GM18498 (cell line): ENCODE data around the gene OR9A4.
"Not testable (repeated sequence)": the region's sequence is repeated elsewhere in the genome, so short reads cannot be mapped to it uniquely, and the experiment has no call there.

Source experiments
- ATAC-seq: cut with Tn5 transposase; IDR thresholded peaks from one replicate; pipeline ENCODE4 v1.9.1; 2021; ENCODE audit warnings: mild to moderate bottlenecking, moderate library complexity; ENCODE audit not compliant: unreplicated experiment

The OR9A4 gene, protein sequence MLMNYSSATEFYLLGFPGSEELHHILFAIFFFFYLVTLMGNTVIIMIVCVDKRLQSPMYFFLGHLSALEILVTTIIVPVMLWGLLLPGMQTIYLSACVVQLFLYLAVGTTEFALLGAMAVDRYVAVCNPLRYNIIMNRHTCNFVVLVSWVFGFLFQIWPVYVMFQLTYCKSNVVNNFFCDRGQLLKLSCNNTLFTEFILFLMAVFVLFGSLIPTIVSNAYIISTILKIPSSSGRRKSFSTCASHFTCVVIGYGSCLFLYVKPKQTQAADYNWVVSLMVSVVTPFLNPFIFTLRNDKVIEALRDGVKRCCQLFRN

DNA sequence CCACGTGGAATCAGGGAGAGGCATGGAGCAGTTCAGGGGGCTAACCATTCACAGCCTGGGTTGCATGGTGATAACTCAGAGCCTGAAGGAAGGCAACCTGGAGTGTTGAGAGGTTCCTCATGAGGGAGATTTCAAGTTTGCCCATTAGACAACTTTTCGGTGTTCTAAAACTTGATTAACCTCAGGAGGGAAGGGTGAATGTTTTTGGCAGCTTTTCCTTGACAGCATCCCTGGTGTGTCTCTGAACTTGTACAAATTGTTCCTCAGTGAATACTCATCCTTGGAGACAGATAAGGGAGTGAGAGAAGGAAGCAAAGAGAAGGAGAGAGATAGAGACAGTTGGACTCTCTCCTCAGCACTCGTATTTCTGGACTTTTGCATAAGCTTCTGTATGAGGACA, at the start of gene OR9A4:
TSS of gene OR9A4 (plus strand) at position 301 of the 400 bp plus-strand sequence. CDS start 2,477 bp downstream, outside the sequence.
- ATAC-seq, result no peak

DNA sequence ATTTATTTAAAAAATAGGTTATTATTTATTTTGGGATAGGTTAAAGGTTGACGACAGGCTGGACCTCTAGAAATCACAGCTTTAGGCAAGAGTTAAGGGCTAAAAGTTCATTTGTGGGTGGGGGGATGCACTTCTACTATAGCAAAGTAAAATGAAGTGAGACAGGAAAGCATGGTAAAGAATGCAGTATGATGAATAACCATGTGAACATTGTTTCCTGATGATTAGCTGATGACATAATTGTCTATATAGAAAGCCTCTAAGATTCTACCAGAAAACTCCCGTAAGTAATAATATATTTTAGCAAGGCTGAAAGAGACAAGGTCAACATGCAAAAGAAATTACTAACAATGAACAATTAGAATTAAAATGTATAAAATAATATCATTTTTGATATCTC, 49.2 kb upstream of the OR9A4 start:
- ATAC-seq, result no peak

DNA sequence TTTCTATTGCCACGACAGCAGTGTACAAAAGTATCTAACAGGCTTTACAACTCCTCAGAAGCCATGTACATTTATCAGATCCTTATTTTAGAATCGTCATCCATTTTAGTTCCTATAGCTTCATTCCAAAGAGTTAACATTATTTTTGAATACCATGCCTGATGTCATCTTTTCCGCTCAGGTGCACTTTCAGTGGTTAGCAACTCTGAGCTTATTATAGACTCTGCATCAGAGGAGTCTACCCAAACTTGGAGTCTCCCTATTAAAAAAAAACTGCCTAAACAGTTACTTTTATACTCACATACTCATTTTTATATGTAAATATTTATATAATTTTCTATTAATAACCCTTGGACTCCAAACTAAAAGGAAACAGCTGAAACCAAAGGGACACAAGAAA, 43.3 kb upstream of the OR9A4 start:
- ATAC-seq, result no peak

GRCh38 chr7:141874787-141875186, 41.4 kb upstream of the OR9A4 start:
- no peak for ATAC-seq

DNA sequence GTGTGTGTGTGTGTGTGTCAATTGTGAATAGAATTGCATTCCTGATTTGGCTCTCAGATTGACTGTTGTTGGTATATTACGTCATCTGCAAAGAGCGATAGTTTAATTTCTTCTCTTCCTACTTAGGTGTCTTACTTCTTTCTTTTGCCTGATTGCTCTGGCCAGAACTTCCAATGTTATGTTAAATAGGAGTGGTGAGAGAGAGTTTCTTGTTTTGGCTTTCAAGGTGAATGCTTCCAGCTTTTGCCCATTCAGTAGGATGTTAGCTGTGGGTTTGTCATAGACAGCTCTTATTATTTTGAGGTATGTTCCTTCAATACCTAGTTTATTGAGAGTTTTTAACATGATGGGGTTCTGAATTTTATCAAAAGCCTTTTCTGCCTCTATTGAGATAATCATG, 40.7 kb upstream of the OR9A4 start:
- ATAC-seq, result no peak

- ATAC-seq, result no peak
These were observed 39.8 kb upstream of the OR9A4 start for GRCh38 chr7:141876371-141876770.

- ATAC-seq, result no peak
These were observed 38.8 kb upstream of the OR9A4 start for GRCh38 chr7:141877365-141877764.

DNA sequence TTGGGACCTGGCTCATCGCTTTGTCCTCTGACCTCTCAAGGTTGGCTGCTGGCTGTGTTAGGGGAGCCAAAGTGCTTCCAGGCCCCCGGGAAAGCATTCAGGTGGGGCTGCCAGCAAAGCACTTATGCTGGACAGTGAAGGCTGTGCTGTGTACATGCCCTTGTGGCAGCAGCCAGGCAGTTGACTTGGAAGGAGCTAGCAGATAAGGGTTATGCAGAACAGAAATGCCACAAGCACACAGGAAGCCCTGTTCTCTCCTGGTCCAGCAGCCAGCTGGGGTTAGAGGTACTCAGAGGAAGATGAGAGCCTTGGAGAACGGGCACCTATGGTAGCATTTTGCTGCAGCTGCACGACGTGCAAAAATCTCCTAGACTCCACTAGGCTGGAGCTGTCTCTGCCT, 35.2 kb upstream of the OR9A4 start:
- no peak for ATAC-seq

DNA sequence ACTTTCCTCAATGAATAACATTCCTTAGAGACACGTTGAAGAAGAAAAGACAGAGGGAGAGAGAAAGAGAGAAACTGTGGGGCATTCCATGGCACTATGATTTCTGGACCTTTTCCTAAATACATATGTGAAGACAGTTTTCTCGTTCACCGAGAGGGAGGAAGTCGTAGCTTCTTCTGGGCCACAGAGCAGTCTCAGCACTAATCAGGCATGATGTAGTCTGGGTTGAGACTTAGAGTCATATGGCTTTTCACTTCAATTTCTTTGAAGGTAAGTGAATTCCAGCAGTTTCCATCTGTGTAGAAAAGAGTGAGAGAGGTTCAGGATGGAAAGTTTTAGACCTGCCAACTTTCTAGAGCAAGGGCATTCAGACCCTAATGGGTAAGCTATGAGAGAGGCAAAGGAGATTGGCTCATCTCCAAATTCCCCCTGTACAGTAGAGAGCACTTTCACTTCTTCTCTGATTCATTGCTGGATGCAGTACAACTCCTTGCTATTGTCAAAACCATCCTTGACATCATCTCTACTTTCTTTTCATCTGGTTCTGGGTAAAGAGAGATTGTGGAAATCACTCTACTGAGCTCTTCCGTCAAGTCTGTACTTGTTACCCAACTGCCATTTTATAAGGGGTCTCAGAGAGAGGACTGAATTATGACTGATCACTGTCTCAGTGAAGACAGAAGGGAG, 31.5 kb upstream of the OR9A4 start:
- ATAC-seq, result peak; percentile 71

DNA sequence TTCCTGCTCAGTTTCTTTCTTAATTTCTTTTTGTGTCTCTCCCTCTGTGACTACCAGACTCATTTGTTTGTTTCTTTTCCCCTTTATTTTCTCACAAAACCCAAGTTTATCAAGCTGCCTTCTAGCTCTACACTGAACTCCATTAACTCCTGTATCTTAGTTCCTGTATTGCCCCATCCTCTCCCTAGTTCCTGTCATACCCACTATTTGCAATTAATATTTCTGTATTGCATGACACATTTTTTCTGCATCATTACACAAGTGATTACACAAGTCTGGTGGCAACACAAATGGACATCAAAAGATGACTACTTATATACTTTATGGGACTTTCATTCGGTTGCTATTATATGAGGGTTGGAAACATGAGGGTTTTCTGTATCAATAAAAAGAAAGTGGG, 26.9 kb upstream of the OR9A4 start:
- no peak for ATAC-seq

- no peak for ATAC-seq
These were observed 24.9 kb upstream of the OR9A4 start for GRCh38 chr7:141891336-141891735.

GRCh38 chr7:141899366-141899765, 16.8 kb upstream of the OR9A4 start:
- not testable (repeated sequence) for ATAC-seq

- ATAC-seq, result no peak
These were observed 9.9 kb upstream of the OR9A4 start for GRCh38 chr7:141906285-141906684.

GRCh38 chr7:141911391-141911790, 4.8 kb upstream of the OR9A4 start:
- no peak for ATAC-seq

DNA sequence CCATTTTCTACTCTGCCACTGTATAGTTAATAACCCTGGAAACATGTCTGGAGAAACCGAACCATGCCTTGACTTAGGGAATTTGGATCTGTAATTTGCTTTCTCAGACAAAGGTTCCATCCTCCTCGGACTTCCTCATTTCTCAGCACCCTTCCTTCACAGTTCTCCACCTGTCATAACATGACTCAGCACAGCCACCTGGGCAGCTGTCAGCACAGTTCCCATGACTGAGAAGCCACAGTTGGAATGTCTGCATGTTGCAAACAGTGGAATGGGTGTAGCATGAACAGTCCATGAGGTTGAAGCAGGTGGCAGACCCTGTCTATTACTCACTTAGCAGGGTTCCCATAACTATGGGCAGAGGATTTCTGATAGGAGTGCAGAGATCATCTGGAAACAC, 634 bp upstream of the OR9A4 start:
- ATAC-seq, result no peak

DNA sequence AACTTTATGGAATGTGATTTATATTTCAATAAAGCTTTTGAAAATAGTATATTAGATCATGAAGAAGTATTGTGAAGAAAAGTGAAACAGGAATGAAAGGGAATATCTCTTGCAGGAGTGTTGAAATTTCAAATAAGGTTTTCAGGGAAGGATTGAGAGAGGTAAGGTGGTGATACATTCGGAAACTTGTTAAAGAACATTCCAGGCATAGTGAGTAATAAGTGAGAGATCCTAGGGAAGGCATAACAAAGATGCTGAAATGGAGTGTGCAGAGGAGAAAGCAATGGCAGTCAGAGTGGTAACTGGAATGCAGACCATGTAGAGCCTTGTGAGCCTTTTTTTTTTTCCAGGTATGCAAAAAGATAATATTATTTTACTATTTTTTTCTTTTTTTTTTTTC, 4.1 kb downstream of the OR9A4 start:
- ATAC-seq, result no peak

DNA sequence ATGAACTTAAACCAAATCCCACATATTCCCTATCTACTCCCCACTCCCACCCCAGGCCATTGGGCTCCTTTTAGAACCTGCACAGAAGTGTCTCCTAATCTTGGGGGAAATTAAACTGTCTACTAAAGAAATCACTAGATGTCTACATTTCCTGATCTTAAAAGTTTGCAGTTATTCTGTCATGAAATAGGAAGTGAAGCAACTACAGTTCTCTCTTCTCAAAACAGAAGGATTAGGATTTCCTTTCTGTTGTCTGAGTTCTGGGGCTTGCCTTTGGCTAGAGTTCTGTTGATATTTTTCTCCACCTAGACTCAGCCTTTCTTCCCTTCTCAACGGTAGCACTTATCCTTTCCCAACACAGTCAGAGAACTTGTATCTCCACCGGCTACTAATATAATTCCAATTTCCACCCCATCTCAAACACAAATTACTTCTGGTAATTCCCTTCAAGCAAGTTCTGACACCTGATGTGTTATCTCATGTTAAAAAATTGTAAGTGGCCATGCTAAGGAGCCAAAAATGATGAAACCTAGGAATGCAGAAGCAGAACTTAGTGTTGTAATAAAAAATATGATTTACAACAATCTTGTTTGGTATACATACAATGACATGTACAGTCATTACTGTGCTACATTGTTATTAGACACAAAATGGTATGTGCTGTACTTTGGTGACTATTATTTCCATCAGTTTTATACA, 12.1 kb downstream of the OR9A4 start:
- no peak for ATAC-seq

DNA sequence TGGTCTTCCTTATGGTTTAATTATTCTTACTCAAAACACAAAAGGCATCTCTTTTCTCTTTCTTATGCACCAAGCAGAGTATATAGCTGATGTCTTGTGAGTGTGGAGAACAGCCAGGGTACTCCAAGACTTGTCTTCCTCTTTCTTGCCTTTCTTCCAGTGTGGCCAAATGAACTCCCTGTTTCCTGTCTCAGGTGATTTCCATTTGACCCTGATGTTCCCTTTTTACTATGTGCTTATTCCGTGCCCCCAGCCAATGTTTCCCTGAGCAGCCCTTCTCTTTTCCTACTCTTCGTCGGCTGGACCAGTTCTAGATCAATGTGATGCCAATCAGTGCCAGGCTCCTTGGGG, 12.6 kb downstream of the OR9A4 start:
- ATAC-seq, result no peak

DNA sequence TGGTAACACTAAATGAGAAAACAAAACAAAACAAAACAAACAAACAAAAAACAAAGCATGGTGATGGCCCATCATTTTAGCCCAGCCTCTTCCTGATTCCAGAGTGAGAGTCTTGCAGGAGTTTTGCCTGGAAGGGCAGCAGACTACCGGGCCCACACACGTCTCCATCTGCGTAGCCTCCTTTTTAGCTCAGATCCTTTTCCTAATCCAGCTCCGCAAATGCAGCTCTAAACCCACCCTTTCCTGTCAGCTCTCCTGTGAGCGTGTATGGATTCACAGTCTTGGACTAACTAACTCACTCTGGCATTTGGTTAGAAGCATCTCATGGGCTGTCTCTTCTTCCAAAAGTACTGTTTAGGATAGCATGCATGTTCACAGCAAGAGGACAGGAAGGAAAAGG, 14.0 kb downstream of the OR9A4 start:
- ATAC-seq, result no peak

DNA sequence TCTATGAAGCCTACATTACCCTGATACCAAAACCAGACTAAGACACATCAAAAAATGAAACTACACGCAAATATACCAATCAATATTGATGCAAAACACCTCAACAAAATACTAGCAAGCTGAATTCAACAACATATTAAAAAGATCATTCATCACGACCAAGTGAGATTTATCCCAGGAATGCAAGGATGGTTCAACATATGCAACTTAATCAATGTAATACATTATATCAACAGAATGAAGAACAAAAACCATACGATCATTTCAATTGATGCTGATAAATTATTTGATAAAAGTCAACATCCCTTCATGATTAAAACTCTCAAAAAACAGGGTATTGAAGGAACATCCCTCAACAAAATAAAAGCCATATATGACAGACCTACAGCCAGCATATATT, 24.9 kb downstream of the OR9A4 start:
- no peak for ATAC-seq

DNA sequence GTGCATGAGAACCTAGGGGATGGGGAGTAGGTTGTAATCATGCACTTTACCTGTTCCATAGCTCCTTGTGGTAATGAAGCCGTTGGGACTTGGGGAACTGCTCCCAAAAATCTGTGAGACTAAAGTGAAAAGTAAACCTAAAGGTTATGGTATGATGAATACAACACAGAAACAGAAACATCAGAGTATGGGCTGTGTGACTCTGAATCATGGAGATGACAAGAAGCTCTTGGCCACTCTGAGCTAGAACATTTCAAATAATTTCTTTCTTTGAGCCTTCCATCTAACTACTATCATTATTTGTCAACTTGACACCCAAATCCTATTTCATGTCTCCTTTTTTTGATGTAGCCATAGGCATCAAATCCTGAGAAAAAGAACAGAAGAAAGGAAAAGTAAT, 27.6 kb downstream of the OR9A4 start:
- no peak for ATAC-seq

DNA sequence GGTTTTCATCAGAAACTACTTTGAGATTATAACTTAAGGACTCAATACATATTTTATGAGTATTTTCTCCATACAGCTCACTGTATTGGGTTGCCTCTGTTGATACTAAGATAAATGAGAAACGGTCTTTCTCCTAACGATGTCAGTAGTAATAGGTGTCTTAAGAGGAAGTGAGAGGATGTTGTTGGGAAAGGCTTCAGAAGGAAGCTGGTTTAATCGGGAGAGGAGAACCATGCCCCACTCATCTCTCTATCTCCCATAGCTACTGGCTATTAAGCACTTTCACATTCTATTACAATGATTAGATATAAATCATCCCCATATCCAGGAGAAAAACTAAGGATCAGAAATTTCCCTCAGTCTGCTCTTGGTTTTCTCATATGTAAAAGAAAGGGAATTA, 28.6 kb downstream of the OR9A4 start:
- no peak for ATAC-seq
